Cerebellar nuclear complex (tissue), 1 donor: ENCODE measurements around the gene SLC27A3.
A peak's percentile ranks its signal among the peaks of the same experiment; 100 is the strongest.
"Not testable (repeated sequence)": the region's sequence is repeated elsewhere in the genome, so short reads cannot be mapped to it uniquely, and the experiment has no call there.

Experiments
- DNase-seq, 2 experiments: peaks; one replicate each; lab custom pipeline; 2025; lab: John Stamatoyannopoulos, UW

The SLC27A3 gene

GRCh38 chr1:153780551-153780950 is 5.3 kb downstream of the SLC27A3 start:
- no peak for DNase-seq

GRCh38 chr1:153782648-153783047 is 7.4 kb downstream of the SLC27A3 start:
- DNase-seq, result not testable (repeated sequence)

GRCh38 chr1:153783233-153784190 is 8.3 kb downstream of the SLC27A3 start:
- DNase-seq, result peak in 1 of 2 experiments; percentile 43

GRCh38 chr1:153786038-153786790 is 11.0 kb downstream of the SLC27A3 start:
- DNase-seq, result no peak

- no peak for DNase-seq
Observed at GRCh38 chr1:153789478-153790034, 14.3 kb downstream of the SLC27A3 start.

- DNase-seq, result peak; percentile 31 to 82
Observed at GRCh38 chr1:153790313-153790965, 15.2 kb downstream of the SLC27A3 start.

GRCh38 chr1:153790966-153791647 is 15.9 kb downstream of the SLC27A3 start:
- DNase-seq, result no peak

GRCh38 chr1:153791648-153792253 is 16.5 kb downstream of the SLC27A3 start:
- no peak for DNase-seq

GRCh38 chr1:153792631-153793041 is 17.4 kb downstream of the SLC27A3 start:
- DNase-seq, result no peak

- no peak for DNase-seq
Observed at GRCh38 chr1:153793261-153793972, 18.2 kb downstream of the SLC27A3 start.

GRCh38 chr1:153793973-153794615 is 18.9 kb downstream of the SLC27A3 start:
- no peak for DNase-seq

- no peak for DNase-seq
Observed at GRCh38 chr1:153794624-153795329, 19.6 kb downstream of the SLC27A3 start.

GRCh38 chr1:153795330-153795837 is 20.2 kb downstream of the SLC27A3 start:
- DNase-seq, result peak in 1 of 2 experiments; percentile 37

- DNase-seq, result no peak
Observed at GRCh38 chr1:153795934-153796785, 21.0 kb downstream of the SLC27A3 start.

GRCh38 chr1:153796786-153797659 is 21.8 kb downstream of the SLC27A3 start:
- DNase-seq, result no peak

GRCh38 chr1:153798468-153798780 is 23.2 kb downstream of the SLC27A3 start:
- no peak for DNase-seq

GRCh38 chr1:153799016-153799415 is 23.8 kb downstream of the SLC27A3 start:
- DNase-seq, result no peak
